SW480 (cell line): ENCODE measurements around the gene RNF6.
A peak's percentile ranks its signal among the peaks of the same experiment; 100 is the strongest.

ENCODE experiments used
- DNase-seq: peaks from one replicate; pipeline ENCODE4 v3.0.0-alpha.2; 2016; ENCODE audit warnings: low spot score

Gene RNF6

GRCh38 chr13:26225896-26226617 is 3.9 kb upstream of the RNF6 start:
- no peak for DNase-seq

- DNase-seq = peak; percentile 72
Observed at GRCh38 chr13:26222520-26223046, 469 bp upstream of the RNF6 start.

- DNase-seq = no peak
Observed at GRCh38 chr13:26221399-26221720, 754 bp downstream of the RNF6 start.

GRCh38 chr13:26220575-26220974 is 1.5 kb downstream of the RNF6 start:
- peak; percentile 18 for DNase-seq

- DNase-seq = no peak
Observed at GRCh38 chr13:26219726-26220125, 2.4 kb downstream of the RNF6 start.

- no peak for DNase-seq
Observed at GRCh38 chr13:26216042-26216441, 6.1 kb downstream of the RNF6 start.

GRCh38 chr13:26213982-26214381 is 8.1 kb downstream of the RNF6 start:
- no peak for DNase-seq

- DNase-seq = no peak
Observed at GRCh38 chr13:26213345-26213744, 8.8 kb downstream of the RNF6 start.

GRCh38 chr13:26208287-26208686 is 13.8 kb downstream of the RNF6 start:
- DNase-seq = no peak

- DNase-seq = no peak
Observed at GRCh38 chr13:26202365-26202972, 19.6 kb downstream of the RNF6 start.

- no peak for DNase-seq
Observed at GRCh38 chr13:26200811-26201210, 21.3 kb downstream of the RNF6 start.

- no peak for DNase-seq
Observed at GRCh38 chr13:26198116-26198515, 24.0 kb downstream of the RNF6 start.

GRCh38 chr13:26197298-26197697 is 24.8 kb downstream of the RNF6 start:
- DNase-seq = no peak

GRCh38 chr13:26186995-26187394 is 35.1 kb downstream of the RNF6 start:
- DNase-seq = no peak

- DNase-seq = peak; percentile 90
Observed at GRCh38 chr13:26186118-26186870, 35.8 kb downstream of the RNF6 start.

GRCh38 chr13:26185720-26186117 is 36.4 kb downstream of the RNF6 start:
- DNase-seq = no peak

GRCh38 chr13:26184791-26185250 is 37.3 kb downstream of the RNF6 start:
- DNase-seq = peak; percentile 74

- no peak for DNase-seq
Observed at GRCh38 chr13:26183416-26183815, 38.7 kb downstream of the RNF6 start.

- DNase-seq = no peak
Observed at GRCh38 chr13:26179344-26179743, 42.8 kb downstream of the RNF6 start.

GRCh38 chr13:26168835-26169234 is 53.3 kb downstream of the RNF6 start:
- DNase-seq = no peak

- no peak for DNase-seq
Observed at GRCh38 chr13:26168237-26168814, 53.8 kb downstream of the RNF6 start.

GRCh38 chr13:26163812-26164211 is 58.3 kb downstream of the RNF6 start:
- no peak for DNase-seq
